ENCODE data around the gene HIBADH.
"Not testable (repeated sequence)": the region's sequence is repeated elsewhere in the genome, so short reads cannot be mapped to it uniquely, and the experiment has no call there.

HIBADH gene

GRCh38 chr7:27680610-27681009 is 17.9 kb upstream of the HIBADH start:
- no peak overlapping the region for H3K27ac ChIP-seq
- TF ChIP-seq CTCF (IDR thresholded peaks at IDR 0.05) (no peak), ZFX (IDR thresholded peaks at IDR 0.05; ENCODE audit: borderline replicate concordance) (no peak)

- H3K27ac ChIP-seq = peak overlapping the region; percentile 34; the same call in 1 of the 2 replicates
- TF ChIP-seq ZFX (IDR thresholded peaks at IDR 0.05; ENCODE audit: borderline replicate concordance) = no peak
- TF ChIP-seq CTCF (IDR thresholded peaks at IDR 0.05) = no peak
Observed at GRCh38 chr7:27678617-27679260, 16.1 kb upstream of the HIBADH start.

- no peak for TF ChIP-seq ZFX (IDR thresholded peaks at IDR 0.05; ENCODE audit: borderline replicate concordance)
- no peak for TF ChIP-seq CTCF (IDR thresholded peaks at IDR 0.05)
- peak overlapping the region; percentile 34 for H3K27ac ChIP-seq
Observed at GRCh38 chr7:27677912-27678612, 15.4 kb upstream of the HIBADH start.

GRCh38 chr7:27674126-27674525 is 11.4 kb upstream of the HIBADH start:
- H3K27ac ChIP-seq = not testable (repeated sequence)

GRCh38 chr7:27671675-27672074 is 9.0 kb upstream of the HIBADH start:
- no peak overlapping the region for H3K27ac ChIP-seq
- TF ChIP-seq CTCF (IDR thresholded peaks at IDR 0.05) = no peak
- TF ChIP-seq ZFX (IDR thresholded peaks at IDR 0.05; ENCODE audit: borderline replicate concordance) = no peak

- no peak overlapping the region for H3K27ac ChIP-seq
- TF ChIP-seq ZFX (IDR thresholded peaks at IDR 0.05; ENCODE audit: borderline replicate concordance) = no peak
- TF ChIP-seq CTCF (IDR thresholded peaks at IDR 0.05) = no peak
Observed at GRCh38 chr7:27670676-27671075, 8.0 kb upstream of the HIBADH start.

- TF ChIP-seq ZFX (IDR thresholded peaks at IDR 0.05; ENCODE audit: borderline replicate concordance) = no peak
- no peak for TF ChIP-seq CTCF (IDR thresholded peaks at IDR 0.05)
- no peak overlapping the region for H3K27ac ChIP-seq
Observed at GRCh38 chr7:27670177-27670576, 7.5 kb upstream of the HIBADH start.
